Suprapubic skin (tissue), 3 donors: ENCODE measurements around the gene DEPDC1B.

ENCODE experiments used
- EP300 ChIP-seq: sonication (generic); formaldehyde crosslinking; IDR thresholded peaks from one replicate; pipeline ENCODE4 v1.6.1; 2017; ENCODE audit warnings: antibody characterized with exemption
- POLR2A ChIP-seq, 2 donors: fragments of 450-650 bp; IDR thresholded peaks; one replicate each; pipeline ENCODE4 v1.6.1; 2017; ENCODE audit warnings: antibody characterized with exemption in 2 of 2, mild to moderate bottlenecking in 2 of 2, moderate library complexity in 2 of 2
- TF ChIP-seq, protein P1 (sequence below), 2 donors: fragments of 200-600 bp in 1 of 2; fragments of 450-650 bp in 1 of 2; sonication (generic) in 1 of 2; IDR thresholded peaks; one replicate each; pipeline ENCODE4 v1.5.1; 2016 to 2019; ENCODE audit warnings: antibody characterized with exemption in 2 of 2, mild to moderate bottlenecking in 1 of 2, moderate library complexity in 1 of 2

DNA sequence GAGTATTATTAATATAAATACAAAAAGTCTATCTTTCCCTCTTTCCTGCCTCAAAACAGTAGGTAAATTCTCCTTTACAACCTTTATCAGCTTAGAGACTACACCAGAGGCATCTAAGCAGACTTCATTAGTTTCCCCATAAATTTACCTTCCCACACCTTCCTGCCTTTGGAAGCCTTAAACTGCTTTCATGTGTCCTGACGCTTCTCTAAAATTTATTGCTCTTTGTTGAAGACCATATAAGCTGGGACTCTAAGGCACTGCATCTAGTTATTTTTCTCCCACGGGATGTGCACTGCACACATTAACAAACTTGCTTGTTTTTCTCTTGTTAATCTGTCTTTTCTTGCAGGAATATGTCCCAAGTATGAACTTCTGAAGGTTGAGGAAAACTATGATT, 51.8 kb downstream of the DEPDC1B start:
- TF ChIP-seq, protein P1, sequence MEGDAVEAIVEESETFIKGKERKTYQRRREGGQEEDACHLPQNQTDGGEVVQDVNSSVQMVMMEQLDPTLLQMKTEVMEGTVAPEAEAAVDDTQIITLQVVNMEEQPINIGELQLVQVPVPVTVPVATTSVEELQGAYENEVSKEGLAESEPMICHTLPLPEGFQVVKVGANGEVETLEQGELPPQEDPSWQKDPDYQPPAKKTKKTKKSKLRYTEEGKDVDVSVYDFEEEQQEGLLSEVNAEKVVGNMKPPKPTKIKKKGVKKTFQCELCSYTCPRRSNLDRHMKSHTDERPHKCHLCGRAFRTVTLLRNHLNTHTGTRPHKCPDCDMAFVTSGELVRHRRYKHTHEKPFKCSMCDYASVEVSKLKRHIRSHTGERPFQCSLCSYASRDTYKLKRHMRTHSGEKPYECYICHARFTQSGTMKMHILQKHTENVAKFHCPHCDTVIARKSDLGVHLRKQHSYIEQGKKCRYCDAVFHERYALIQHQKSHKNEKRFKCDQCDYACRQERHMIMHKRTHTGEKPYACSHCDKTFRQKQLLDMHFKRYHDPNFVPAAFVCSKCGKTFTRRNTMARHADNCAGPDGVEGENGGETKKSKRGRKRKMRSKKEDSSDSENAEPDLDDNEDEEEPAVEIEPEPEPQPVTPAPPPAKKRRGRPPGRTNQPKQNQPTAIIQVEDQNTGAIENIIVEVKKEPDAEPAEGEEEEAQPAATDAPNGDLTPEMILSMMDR (IDR thresholded peaks at IDR 0.05), result no peak
- TF ChIP-seq EP300 (no peak), POLR2A (IDR thresholded peaks at IDR 0.05) (no peak)
